Measurements from ENCODE around the gene NETO2.
"Not testable (repeated sequence)": the region's sequence is repeated elsewhere in the genome, so short reads cannot be mapped to it uniquely, and the experiment has no call there.

Gene NETO2

DNA sequence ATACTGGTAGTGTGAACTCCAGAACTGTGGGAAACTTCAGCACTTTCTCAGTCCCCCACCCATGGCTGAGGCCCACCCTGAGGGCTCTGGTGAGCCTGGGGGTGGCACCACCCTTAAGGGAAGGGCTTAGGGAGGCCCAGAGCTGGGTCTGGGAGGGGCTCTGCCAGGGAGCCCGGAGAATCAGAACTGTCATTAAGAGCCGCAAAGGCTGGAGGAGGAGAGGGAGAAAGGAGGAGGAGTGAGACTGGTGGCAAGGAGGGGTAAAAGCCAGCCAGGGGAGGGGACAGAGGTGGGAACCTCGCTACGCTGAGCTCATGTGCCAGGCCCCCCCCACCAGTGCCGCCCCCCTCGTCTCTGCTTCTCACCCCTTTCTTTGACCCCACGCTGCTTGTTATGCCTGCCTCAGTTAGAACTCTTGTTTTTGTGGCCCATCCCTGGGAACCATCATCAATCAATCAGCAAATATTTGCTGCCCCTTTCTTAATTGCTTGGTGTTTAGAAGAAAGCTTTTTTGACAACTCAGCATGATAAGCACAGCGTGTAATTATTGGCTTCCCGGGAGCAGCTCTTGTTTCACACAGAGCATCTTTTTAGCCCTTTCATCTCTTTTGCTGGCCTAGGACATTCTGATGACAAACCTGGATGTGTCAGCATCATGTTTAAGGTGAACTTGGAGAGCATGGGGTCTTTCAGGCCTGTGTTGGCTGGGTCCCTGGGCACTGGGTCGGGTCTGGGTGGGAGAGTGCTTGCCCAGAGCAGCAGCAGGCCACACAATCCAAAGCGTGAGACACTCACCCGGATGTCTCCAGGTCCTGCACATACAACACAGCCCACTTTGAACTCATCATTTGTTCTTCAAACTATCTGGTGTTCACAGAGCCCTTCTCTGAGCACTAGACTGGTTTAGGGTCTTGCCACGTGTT, 77.7 kb downstream of the NETO2 start:
- no peak for DNase-seq (ENCODE audit: low read depth, low spot score)

DNA sequence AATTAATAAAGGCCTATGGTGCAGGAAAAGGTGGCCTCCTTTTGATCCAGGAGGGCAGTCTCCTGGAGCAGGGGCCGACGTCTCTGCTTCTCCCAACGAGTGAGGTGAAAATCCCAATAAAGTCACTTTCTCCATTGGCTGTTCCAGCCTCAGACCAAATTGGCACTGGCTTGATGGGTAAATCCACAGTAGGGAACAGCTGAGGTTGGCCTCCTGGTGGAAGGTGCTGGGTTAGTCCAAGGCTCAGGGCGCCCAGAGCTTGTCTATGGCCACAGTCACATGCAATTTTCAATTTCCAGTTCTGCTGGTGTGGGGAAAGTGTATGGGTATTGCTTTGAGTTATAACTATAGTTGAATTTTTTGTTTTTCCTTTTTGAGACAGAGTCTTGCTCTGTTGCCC, 79.0 kb downstream of the NETO2 start:
- no peak for DNase-seq (ENCODE audit: low read depth, low spot score)

GRCh38 chr16:47063011-47063724, 80.6 kb downstream of the NETO2 start:
- no peak for DNase-seq (ENCODE audit: low read depth, low spot score)

DNA sequence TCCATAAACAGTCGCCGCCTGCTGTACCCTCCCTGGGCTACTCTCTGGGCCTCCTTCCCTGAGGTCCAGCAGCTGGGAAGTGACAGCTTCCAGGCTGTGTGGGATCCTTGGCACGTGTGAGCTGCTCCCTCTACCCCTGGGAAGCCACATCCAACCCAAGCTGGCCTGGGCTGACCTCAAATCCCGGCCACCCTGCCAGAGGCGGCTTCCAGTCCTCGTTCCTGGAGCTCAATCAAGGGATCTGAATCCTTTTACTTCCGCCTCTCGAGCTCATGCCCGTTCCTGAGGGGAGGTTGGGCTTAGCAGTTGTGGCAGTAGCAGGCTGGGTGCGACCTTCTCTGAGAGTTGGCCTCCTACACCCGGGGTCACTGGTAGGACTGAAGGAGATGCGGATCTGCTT, 82.5 kb downstream of the NETO2 start:
- no peak for DNase-seq (ENCODE audit: low read depth, low spot score)

GRCh38 chr16:47060596-47060995, 83.1 kb downstream of the NETO2 start:
- no peak for DNase-seq (ENCODE audit: low read depth, low spot score)

DNA sequence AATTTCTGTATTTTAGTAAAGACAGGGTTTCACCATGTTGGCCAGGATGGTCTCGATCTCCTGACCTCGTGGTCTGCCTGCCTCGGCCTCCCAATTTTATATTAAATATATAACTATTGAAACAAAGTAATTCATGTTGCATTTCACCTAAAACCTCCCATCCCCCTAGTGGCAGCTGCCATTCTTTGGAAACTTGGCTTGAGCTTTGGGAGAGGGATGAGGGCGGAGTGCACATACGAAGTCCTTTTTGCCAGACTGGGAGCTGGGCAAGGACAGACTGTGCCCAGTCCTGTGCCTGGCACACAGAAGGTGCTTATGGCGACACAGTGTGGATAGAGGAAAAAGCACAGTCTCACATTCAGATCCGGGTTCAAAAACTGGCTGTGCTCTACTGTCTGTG, 83.8 kb downstream of the NETO2 start:
- no peak for DNase-seq (ENCODE audit: low read depth, low spot score)

- not testable (repeated sequence) for DNase-seq (ENCODE audit: low read depth, low spot score)
These were observed 84.6 kb downstream of the NETO2 start for GRCh38 chr16:47059130-47059529.

- DNase-seq (ENCODE audit: low read depth, low spot score) = no peak
These were observed 85.3 kb downstream of the NETO2 start for GRCh38 chr16:47058295-47059086.

GRCh38 chr16:47057630-47057993, 86.1 kb downstream of the NETO2 start:
- no peak for DNase-seq (ENCODE audit: low read depth, low spot score)

DNA sequence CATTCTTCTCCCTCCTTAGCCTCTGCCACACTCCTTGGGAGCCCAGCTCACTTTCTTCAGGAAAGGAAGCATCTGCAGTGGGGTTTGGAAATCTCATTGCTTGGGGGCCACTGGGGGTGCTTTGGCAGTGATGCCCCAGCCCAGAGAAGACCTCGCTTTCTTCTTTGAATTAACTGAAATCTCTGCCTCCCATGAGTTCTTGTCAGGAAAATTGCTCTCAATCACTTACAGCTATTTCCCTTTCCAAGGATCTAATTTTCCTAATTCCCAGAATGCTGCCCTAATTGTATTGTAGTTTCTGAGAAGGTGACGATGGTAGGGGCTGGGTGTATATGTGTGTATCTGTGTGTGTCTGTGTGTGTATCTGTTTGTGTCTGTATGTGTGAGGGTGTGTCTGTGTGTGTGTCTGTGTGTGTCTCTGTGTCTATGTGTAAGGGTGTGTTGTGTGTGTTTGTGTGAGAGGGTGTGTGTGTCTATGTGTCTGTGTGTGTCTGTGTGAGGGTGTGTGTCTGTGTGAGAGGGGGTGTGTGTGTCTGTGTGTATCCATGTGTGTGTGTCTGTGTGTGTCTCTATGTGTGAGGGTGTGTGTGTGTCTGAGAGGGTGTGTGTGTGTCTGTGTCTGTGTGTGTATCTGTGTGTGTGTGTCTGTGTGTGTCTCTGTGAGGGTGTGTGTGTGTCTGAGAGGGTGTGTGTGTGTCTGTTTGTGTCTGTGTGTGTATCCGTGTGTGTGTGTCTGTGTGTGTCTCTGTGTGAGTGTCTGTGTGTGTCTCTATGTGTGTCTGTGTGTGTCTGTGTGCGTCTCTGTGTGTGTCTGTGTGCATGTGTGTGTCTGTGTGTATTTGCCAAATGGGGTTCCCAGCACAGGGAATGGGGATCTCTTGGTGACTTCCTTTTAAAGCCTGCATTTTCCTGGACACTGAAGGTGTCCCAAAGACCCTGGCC, 86.8 kb downstream of the NETO2 start:
- no peak for DNase-seq (ENCODE audit: low read depth, low spot score)

DNA sequence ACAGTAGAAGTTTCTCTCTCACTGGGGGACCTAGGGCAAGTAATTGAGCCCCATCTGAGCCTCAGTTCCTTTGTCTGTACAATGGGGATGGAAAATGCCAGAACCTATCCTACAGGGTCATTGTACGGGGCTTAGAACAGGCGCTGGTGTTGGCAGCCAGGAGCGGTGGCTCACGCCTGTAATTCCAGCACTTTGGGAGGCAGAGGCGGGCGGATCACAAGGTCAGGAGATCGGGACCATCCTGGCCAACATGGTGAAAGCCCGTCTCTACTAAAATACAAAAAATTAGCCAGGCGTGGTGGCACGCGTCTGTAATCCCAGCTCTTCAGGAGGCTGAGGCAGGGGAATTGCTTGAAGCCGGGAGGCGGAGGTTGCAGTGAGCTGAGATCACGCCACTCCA, 87.7 kb downstream of the NETO2 start:
- not testable (repeated sequence) for DNase-seq (ENCODE audit: low read depth, low spot score)

- DNase-seq (ENCODE audit: low read depth, low spot score) = no peak
These were observed 88.4 kb downstream of the NETO2 start for GRCh38 chr16:47055136-47055885.

DNA sequence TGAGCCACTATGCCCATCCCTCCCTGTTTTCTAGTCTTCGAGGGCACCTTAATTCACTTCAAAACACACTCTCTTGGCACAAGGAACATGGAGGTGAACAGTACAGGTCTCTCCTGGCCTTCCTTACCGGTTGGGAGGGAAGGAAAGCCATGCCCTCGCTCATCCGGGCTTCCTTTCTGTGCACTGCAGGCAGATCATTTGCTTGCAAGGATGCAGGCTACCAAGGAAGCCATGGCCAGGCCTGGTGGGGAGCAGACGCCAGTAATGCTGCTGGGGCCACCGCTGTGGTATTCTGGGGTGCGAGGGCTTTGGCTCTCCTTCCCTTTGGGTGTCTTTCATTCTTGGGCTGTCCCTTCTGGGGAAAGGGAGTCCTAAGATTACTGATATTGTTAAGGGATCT, 89.4 kb downstream of the NETO2 start:
- no peak for DNase-seq (ENCODE audit: low read depth, low spot score)

DNA sequence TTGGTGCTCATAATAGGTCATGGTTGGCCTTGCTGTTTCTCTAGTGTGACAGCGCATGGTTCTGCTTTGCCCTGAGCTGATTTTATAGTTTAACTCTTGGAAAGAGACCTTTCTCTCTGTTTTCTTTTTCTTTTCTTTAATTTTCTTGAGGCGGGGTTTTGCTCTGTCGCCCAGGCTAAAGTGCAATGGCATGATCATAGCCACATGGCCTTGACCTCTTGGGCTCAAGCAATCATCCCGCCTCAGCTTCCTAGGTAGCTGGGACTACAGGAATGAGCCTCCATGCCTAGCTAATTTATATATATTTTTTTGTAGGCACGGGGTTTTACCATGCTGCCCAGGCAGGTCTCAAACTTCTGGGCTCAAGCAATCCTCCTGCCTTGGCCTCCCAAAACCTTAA, 89.8 kb downstream of the NETO2 start:
- no peak for DNase-seq (ENCODE audit: low read depth, low spot score)

GRCh38 chr16:47052666-47053640, 90.8 kb downstream of the NETO2 start:
- no peak for DNase-seq (ENCODE audit: low read depth, low spot score)

- no peak for DNase-seq (ENCODE audit: low read depth, low spot score)
These were observed 92.7 kb downstream of the NETO2 start for GRCh38 chr16:47051031-47051430.

DNA sequence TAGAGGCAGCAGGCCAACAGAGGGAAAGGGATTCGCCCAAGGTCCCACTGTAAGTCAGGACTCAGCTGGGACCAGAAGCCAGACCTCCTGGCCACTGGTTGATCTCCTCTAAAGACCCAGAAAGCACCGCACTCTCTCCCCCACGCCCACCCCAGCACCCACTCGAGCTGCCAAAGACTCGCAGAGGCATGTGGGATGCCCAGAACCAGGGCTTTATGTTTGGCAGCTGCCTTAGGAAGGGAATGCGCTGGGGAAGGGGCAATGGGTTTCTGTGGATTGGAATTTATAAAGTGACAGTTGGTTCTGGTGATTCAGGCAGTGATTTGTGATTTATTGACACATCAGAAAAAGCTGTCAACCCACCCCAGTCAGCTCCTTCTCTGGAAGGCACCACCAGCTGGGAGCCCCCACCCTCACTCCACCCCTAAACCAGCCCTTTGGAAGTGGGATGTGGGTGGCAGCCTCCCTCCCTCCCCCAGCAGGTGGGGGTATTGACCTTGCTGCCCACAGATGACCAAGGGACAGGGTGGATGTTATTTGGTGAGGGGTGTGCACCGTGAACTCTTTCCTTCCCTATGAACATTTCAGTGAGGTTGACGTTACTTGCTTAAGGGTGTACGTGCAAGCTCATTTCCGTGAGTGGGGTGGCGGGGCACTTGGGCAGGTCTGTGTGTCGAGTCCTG, 93.7 kb downstream of the NETO2 start:
- no peak for DNase-seq (ENCODE audit: low read depth, low spot score)

DNA sequence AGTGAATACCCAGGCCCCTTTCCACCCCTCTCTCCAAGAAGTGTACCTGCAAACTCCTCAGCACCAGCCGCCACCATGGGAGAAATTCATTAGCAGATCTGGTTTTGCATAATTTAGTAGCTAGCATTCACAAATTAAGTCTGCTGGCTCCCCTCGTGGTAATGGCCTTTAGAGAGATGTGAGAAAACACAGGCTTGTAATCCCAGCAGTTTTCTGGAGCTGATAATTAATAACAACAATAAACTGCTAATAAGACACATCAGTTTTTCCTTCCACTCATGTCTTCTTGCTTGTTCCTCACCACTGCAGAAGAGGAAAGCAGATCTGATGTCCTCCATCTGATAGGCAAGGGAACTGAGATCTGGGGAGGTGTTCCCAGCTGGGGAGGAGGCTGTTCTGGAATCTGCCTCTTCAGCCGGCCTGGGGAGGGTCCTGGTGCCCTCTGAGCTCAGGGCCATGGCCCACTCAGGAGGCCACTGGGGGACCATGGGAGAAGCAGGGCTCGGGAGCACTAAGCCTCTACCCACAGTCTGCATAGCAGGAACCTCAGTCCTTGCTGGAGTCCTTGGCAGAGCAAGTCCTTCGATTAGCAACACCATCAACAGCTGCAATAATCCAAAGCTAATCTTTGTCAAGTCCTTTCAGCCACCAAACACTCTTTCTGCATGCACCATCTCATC, 96.1 kb downstream of the NETO2 start:
- DNase-seq (ENCODE audit: low read depth, low spot score) = no peak
